HEK293T (cell line): Measurements from ENCODE around the gene NAMPT.

Source experiments
- CTCF ChIA-PET: fragments of 350-600 bp; formaldehyde crosslinking; extraction: SDS; loops from one replicate; lab custom pipeline; 2021; ENCODE audit warnings: antibody characterized with exemption, inconsistent platforms; lab: Yijun Ruan, JAX
- POLR2A ChIA-PET: fragments of 350-600 bp; formaldehyde crosslinking; extraction: SDS; loops from one replicate; lab custom pipeline; 2020; ENCODE audit warnings: antibody characterized with exemption, inconsistent platforms; lab: Yijun Ruan, JAX
- DNase-seq: peaks from one replicate; pipeline ENCODE4 v3.0.0; 2012; ENCODE audit warnings: mixed read lengths; ENCODE audit errors: extremely low spot score
- ARNT ChIP-seq: fragments of 450-650 bp; IDR thresholded peaks from 2 replicates; pipeline ENCODE4 v1.6.1; 2017; ENCODE audit warnings: mild to moderate bottlenecking
- BHLHE40 ChIP-seq: fragments of 450-650 bp; IDR thresholded peaks from 2 replicates; pipeline ENCODE4 v1.6.1; 2016; ENCODE audit warnings: mild to moderate bottlenecking, moderate library complexity, borderline replicate concordance
- CTBP1 ChIP-seq: fragments of 450-650 bp; IDR thresholded peaks from 2 replicates; pipeline ENCODE4 v1.6.1; 2016; ENCODE audit warnings: borderline replicate concordance
- ELF4 ChIP-seq: fragments of 450-650 bp; IDR thresholded peaks from 2 replicates; pipeline ENCODE4 v1.6.1; 2017; ENCODE audit warnings: antibody characterized with exemption
- FOXA1 ChIP-seq: fragments of 450-650 bp; IDR thresholded peaks from 2 replicates; pipeline ENCODE4 v1.6.1; 2016; ENCODE audit warnings: mild to moderate bottlenecking
- FOXK2 ChIP-seq: fragments of 450-650 bp; IDR thresholded peaks from 2 replicates; pipeline ENCODE4 v1.6.1; 2016; ENCODE audit warnings: mild to moderate bottlenecking
- FOXM1 ChIP-seq: fragments of 450-650 bp; IDR thresholded peaks from 2 replicates; pipeline ENCODE4 v1.6.1; 2017; ENCODE audit warnings: mild to moderate bottlenecking, borderline replicate concordance
- HDGF ChIP-seq: fragments of 450-650 bp; IDR thresholded peaks from 2 replicates; pipeline ENCODE4 v1.6.1; 2017; ENCODE audit warnings: antibody characterized with exemption, borderline replicate concordance
- L3MBTL2 ChIP-seq: fragments of 450-650 bp; conservative IDR thresholded peaks from 2 replicates; pipeline ENCODE4 v1.6.1; 2016; ENCODE audit warnings: mild to moderate bottlenecking
- LEF1 ChIP-seq: fragments of 450-650 bp; IDR thresholded peaks from 2 replicates; pipeline ENCODE4 v1.6.1; 2017; ENCODE audit warnings: mild to moderate bottlenecking, borderline replicate concordance
- NFRKB ChIP-seq: fragments of 450-650 bp; IDR thresholded peaks from 2 replicates; pipeline ENCODE4 v1.6.1; 2016; ENCODE audit warnings: mild to moderate bottlenecking, moderate library complexity
- SP1 ChIP-seq: fragments of 450-650 bp; IDR thresholded peaks from 2 replicates; pipeline ENCODE4 v1.6.1; 2017
- SUZ12 ChIP-seq: fragments of 450-650 bp; IDR thresholded peaks from 2 replicates; pipeline ENCODE4 v1.6.1; 2016; ENCODE audit warnings: mild to moderate bottlenecking
- TARDBP ChIP-seq: fragments of 450-650 bp; IDR thresholded peaks from 2 replicates; pipeline ENCODE4 v1.6.1; 2016
- ZNF384 ChIP-seq: fragments of 450-650 bp; IDR thresholded peaks from 2 replicates; pipeline ENCODE4 v1.6.1; 2016
- TF ChIP-seq, protein P1 (sequence below): fragments of 450-650 bp; IDR thresholded peaks from 2 replicates; pipeline ENCODE4 v1.6.1; 2016

Gene NAMPT

DNA sequence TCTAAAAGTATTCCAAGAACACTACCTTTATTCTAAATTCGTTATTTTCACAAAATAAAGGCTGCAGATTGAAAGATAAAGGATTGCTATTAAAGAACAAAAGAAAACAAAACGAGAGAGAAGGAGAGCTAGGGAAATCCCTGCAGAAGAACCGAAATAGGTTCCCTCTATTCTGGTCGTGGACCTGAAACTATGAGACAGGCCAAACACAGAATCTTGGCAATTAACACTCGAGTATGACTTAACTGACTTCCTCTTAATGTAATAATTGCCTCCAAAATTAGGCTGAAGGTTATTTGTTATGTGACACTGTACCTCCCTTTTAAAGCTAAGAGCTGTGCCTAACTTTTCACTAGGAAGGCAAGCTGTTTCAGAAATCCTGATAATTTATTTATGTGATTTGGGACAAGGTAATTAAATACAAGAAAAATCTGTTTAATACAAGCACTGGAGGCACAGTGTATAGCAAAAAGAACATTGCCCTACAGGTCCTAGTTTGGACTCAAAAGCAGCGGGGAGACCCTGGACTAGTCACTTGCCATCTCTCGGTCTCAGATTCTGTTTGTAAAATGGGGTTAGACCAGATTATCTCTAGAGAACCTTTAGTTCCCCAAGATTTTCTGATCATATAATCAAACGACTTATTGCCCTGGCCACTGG is 11.6 kb downstream of the NAMPT start:
- no peak for DNase-seq
- ChIA-PET CTCF (no interaction called here), POLR2A (no interaction called here)
- no peak for TF ChIP-seq SUZ12
- no peak for TF ChIP-seq HDGF
- no peak for TF ChIP-seq CTBP1
- TF ChIP-seq LEF1, result no peak
- TF ChIP-seq FOXM1, result no peak
- TF ChIP-seq L3MBTL2, result no peak
- TF ChIP-seq ARNT, result no peak
- no peak for TF ChIP-seq TARDBP
- no peak for TF ChIP-seq BHLHE40
- no peak for TF ChIP-seq ELF4
- TF ChIP-seq, protein P1, sequence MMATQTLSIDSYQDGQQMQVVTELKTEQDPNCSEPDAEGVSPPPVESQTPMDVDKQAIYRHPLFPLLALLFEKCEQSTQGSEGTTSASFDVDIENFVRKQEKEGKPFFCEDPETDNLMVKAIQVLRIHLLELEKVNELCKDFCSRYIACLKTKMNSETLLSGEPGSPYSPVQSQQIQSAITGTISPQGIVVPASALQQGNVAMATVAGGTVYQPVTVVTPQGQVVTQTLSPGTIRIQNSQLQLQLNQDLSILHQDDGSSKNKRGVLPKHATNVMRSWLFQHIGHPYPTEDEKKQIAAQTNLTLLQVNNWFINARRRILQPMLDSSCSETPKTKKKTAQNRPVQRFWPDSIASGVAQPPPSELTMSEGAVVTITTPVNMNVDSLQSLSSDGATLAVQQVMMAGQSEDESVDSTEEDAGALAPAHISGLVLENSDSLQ, result no peak
- TF ChIP-seq FOXK2, result no peak
- no peak for TF ChIP-seq FOXA1
- TF ChIP-seq SP1, result no peak
- no peak for TF ChIP-seq ZNF384
- no peak for TF ChIP-seq NFRKB

DNA sequence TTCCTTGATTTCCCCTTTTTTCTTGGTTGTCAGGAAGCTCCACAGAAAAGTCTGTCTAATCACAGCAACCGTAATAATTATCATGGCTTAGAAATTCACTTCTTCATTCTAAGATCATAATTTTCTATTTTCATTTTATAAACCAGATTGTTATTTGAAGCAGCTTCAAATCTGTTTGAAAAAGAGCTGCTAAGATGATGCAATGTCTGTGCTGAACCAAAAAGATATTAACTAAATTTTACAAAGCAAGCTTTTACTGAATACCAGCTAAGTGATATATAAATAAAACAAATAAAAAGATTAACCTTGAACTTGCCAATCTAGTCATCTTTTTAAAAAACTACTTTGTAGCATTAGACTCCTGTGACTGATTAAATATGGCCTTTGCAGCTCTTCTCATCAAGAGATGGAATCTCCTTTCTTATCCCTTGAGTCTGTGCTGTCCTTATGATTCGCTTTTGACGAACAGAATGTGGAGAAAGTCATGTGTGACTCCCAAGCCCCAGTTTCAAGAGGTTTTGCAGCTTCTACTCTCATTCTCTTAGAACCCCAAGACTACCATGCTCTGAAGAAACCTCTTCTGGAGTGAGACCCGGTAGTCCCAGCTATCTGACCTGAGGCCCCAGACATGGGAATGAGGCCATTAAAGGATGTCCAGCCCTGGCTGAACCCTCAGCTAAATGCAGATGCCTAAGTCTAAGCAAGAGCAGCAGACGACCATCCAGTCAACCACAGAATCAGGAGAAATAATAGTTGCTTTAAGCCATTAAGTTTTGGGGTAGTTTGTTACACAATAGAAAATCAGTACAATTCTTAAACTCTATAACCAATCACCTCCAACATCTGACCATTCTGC is 14.4 kb downstream of the NAMPT start:
- ChIA-PET POLR2A (interaction anchor here (2.1 kb wide), 1 partner anchor 15 kb away, joined by 10 read pairs; the partner anchor contains the start of gene NAMPT), CTCF (no interaction called here)
- no peak for TF ChIP-seq NFRKB
- TF ChIP-seq L3MBTL2, result no peak
- TF ChIP-seq LEF1, result no peak
- TF ChIP-seq BHLHE40, result no peak
- TF ChIP-seq SP1, result no peak
- no peak for TF ChIP-seq ZNF384
- TF ChIP-seq TARDBP, result no peak
- no peak for TF ChIP-seq FOXA1
- TF ChIP-seq FOXM1, result no peak
- no peak for TF ChIP-seq ELF4
- no peak for TF ChIP-seq ARNT
- TF ChIP-seq SUZ12, result no peak
- no peak for TF ChIP-seq FOXK2
- no peak for TF ChIP-seq CTBP1
- TF ChIP-seq, protein P1, result no peak
- TF ChIP-seq HDGF, result no peak
- no peak for DNase-seq

DNA sequence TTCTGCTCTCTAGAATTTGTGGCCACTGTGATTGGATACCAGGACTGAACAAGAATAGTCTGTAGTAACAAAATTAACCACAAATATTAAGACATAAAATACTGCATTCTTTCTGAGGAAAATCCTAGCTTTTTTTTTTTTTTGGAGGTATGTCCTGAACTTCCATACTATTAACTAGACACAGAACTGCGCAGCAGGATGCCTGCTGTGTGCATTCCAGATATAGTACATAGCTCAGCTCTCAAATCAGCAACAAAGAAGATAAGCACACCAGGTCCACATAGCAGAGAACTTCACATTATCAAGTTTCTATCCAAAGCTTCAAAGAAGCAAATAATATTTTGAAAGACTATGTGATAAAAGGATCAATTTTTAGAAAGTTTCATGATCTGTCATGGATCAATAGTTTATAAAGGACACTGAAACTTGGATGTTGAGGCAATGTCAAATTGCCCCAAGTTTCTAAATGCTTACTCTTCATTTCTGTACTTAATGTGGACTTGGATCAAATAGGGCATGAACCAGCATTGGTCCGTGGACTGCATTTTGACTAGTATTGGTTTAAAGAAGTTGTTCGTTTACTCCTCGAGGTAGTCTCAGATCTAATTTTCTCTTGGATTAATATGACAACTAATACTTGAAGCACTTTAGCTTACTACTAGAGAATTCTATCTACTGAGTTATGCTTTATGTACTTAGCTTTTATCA is 15.4 kb downstream of the NAMPT start:
- ChIA-PET CTCF (no interaction called here), POLR2A (interaction anchor here (2.1 kb wide), 1 partner anchor 16 kb away, joined by 10 read pairs; the partner anchor contains the start of gene NAMPT)
- no peak for TF ChIP-seq BHLHE40
- TF ChIP-seq ARNT, result no peak
- TF ChIP-seq ZNF384, result no peak
- DNase-seq, result no peak

DNA sequence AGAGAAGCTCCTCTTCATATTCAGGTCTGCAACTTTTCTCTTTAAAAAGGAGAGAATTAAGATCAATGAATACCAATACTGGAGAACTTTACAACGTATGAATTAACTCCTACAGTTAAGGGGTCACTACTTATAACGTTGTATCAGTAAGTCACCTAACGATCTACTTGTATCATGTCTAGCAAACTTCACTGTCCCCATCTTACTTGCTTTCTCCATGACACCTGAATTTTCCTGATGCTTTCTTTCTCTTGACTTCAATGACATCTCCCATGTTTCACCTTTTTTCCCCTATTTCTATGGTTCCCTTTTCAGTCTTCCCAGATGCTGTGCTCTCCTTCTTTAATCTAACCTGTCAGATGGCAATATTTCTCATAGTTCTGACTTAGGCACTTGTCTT is 19.6 kb downstream of the NAMPT start:
- ChIA-PET CTCF (no interaction called here), POLR2A (interaction anchor here (1.0 kb wide), 1 partner anchor 20 kb away, joined by 3 read pairs; the partner anchor contains the start of gene NAMPT)
- DNase-seq, result no peak

DNA sequence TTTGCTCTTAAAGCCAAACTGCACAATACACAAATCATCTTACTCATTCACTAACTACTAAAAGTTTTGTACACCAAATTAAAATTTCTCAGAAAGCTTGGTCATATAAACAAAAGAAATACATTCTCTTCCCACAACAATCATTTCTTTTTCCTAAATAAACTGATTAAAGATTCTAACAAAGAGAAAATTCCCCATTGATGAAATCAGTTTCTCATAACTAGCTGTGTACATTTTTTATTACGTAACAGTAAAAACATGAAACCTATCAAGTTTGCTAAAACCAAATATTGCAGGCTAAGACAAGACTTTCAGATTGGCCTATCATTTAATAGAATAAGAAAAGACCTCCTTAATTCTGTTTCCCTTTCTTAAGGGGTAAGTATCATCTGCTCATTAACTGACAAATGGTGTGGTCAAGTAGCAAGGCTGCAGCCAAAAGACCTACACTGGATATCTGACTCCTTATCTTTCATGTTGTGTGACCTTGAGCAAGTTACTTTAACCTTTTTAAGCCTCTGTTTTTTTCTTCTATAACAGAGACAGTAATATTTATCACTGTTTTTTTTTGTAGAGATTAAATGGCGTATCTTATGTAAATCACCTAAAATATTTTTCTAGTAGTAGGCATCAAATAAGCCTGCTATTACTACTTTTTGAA is 22.4 kb downstream of the NAMPT start:
- TF ChIP-seq ELF4, result no peak
- TF ChIP-seq HDGF, result no peak
- TF ChIP-seq LEF1, result no peak
- no peak for DNase-seq
- CTCF ChIA-PET, result no interaction called here
- POLR2A ChIA-PET, result no interaction called here

More for the DNA sequence above, 19.6 kb downstream of the NAMPT start:
- TF ChIP-seq FOXM1, result no peak
- no peak for TF ChIP-seq HDGF
- TF ChIP-seq FOXK2, result no peak
- no peak for TF ChIP-seq L3MBTL2
- no peak for TF ChIP-seq ELF4
- TF ChIP-seq BHLHE40, result no peak
- TF ChIP-seq SUZ12, result no peak
- TF ChIP-seq LEF1, result no peak
- TF ChIP-seq TARDBP, result no peak
- TF ChIP-seq SP1, result no peak
- no peak for TF ChIP-seq FOXA1

DNA sequence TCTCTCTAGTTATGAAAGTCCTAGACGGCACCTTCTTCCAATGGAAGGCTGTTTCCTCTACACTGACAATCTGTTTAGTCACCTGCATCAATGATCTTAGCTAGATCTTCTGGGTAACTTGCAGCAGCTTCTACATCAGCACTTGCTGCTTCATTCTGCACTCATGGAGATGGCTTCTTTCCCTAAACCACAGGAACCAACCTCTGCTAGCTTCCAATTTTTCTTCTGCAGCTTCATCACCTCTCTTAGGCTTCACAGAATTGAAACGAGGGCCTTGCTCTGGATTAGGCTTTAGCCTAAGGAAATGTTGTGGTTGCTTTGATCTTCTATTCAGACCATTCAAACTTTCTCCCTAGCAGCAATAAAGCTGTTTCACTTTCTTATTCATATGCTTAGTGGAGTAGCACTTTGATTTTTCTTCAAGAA is 24.6 kb downstream of the NAMPT start:
- ChIA-PET CTCF (no interaction called here), POLR2A (no interaction called here)
- TF ChIP-seq FOXM1 (no peak), ELF4 (no peak), SP1 (no peak), NFRKB (no peak), L3MBTL2 (no peak), BHLHE40 (no peak), FOXK2 (no peak), FOXA1 (no peak), CTBP1 (no peak), SUZ12 (no peak), ARNT (no peak), LEF1 (no peak), HDGF (no peak), ZNF384 (no peak), TARDBP (no peak)
- TF ChIP-seq, protein P1, result no peak
- DNase-seq, result no peak
